T-cell (primary cell): ENCODE data around the gene OPTN. TPM values are rescaled to one million over a fixed set of nuclear protein-coding genes. Genes with fewer than 3 reads are reported as not detected.

ENCODE experiments used
- ATAC-seq, 4 experiments: fragments of 200-7000 bp in 3 of 4; fragments of 150-1000 bp in 1 of 4; cut with Tn5 transposase; replicated peaks in 1 of 4; 1 replicate in 3 of 4; 2 replicates in 1 of 4; pipeline ENCODE4 v1.10.0; 2021; ENCODE audit warnings: moderate library complexity in 3 of 4, mild to moderate bottlenecking in 2 of 4, moderate number of reproducible peaks in 1 of 4
- CTCF ChIA-PET, 2 donors: fragments of 300-600 bp; sonication (Branson Sonifier 250); formaldehyde crosslinking; loops; one replicate each; lab custom pipeline; 2022; ENCODE audit warnings: antibody characterized with exemption in 2 of 2; lab: Charles Lee
- POLR2A ChIA-PET, 2 donors: fragments of 300-600 bp; sonication (Branson Sonifier 250); formaldehyde crosslinking; loops; one replicate each; lab custom pipeline; 2022; ENCODE audit warnings: antibody characterized with exemption in 2 of 2; lab: Charles Lee
- DNase-seq, 35 experiments: peaks; one replicate each; pipeline versions ENCODE4 v3.0.0 to v3.0.0-alpha.2; 2013 to 2023
- H3K27ac ChIP-seq: one replicate; pipeline ENCODE4 v1.5.1; 2013; ENCODE audit warnings: low read length
- H3K27me3 ChIP-seq, 2 experiments: replicated peaks in 1 of 2; 1 replicate in 1 of 2; 2 replicates in 1 of 2; pipeline versions ENCODE4 v1.6.1 to v1.7.0; 2013; ENCODE audit warnings: low read length in 1 of 2, mixed read lengths in 1 of 2; ENCODE audit not compliant: control insufficient read depth in 2 of 2, insufficient read depth in 2 of 2; ENCODE audit errors: extremely low read depth in 1 of 2
- H3K36me3 ChIP-seq, 2 donors: 1 replicate in 1 of 2; 2 replicates in 1 of 2; pipeline versions ENCODE4 v1.6.1 to v1.7.0; 2013; ENCODE audit warnings: low read length in 1 of 2; ENCODE audit not compliant: control insufficient read depth in 2 of 2, insufficient read depth in 1 of 2; ENCODE audit errors: extremely low read depth in 1 of 2
- H3K4me1 ChIP-seq, 2 experiments: 1 replicate in 1 of 2; 2 replicates in 1 of 2; pipeline versions ENCODE4 v1.6.1 to v1.7.0; 2013; ENCODE audit warnings: low read length in 2 of 2, mixed read lengths in 1 of 2; ENCODE audit not compliant: insufficient read depth in 2 of 2, control insufficient read depth in 1 of 2; ENCODE audit errors: extremely low read depth in 1 of 2
- H3K4me3 ChIP-seq, 2 donors: 1 replicate in 1 of 2; 2 replicates in 1 of 2; pipeline versions ENCODE4 v1.5.1 to v1.7.0; 2013; ENCODE audit warnings: mild to moderate bottlenecking in 2 of 2, low read length in 1 of 2, moderate library complexity in 1 of 2; ENCODE audit not compliant: control insufficient read depth in 1 of 2; ENCODE audit errors: extremely low read depth in 1 of 2
- H3K9me3 ChIP-seq: 2 replicates; pipeline ENCODE4 v1.7.0; 2013
- H3K27ac Mint-ChIP-seq, 2 donors: one replicate each; pipeline ENCODE4 v1.8.0; 2020 to 2021; ENCODE audit warnings: mild to moderate bottlenecking in 2 of 2, mixed read lengths in 2 of 2
- H3K27me3 Mint-ChIP-seq, 2 donors: one replicate each; pipeline ENCODE4 v1.8.0; 2021 to 2022; ENCODE audit warnings: mixed read lengths in 2 of 2
- H3K36me3 Mint-ChIP-seq: one replicate; pipeline ENCODE4 v1.8.0; 2021; ENCODE audit warnings: mixed read lengths
- H3K4me1 Mint-ChIP-seq, 3 donors: one replicate each; pipeline ENCODE4 v1.8.0; 2020 to 2022; ENCODE audit warnings: mixed read lengths in 3 of 3, mild to moderate bottlenecking in 1 of 3
- H3K4me3 Mint-ChIP-seq, 3 donors: one replicate each; pipeline ENCODE4 v1.8.0; 2020 to 2022; ENCODE audit warnings: mild to moderate bottlenecking in 3 of 3, mixed read lengths in 3 of 3, moderate library complexity in 3 of 3
- H3K9me3 Mint-ChIP-seq, 3 donors: one replicate each; pipeline ENCODE4 v1.8.0; 2020 to 2022; ENCODE audit warnings: mixed read lengths in 3 of 3
- WGBS: methylation state at CpG from one replicate; pipeline ENCODE4 v1.1.5; 2013; ENCODE audit warnings: missing lambda C conversion rate; ENCODE audit not compliant: insufficient coverage; 5-methylcytosine and 5-hydroxymethylcytosine counted together
- total RNA-seq, 35 experiments: library from RNA in 6 of 35; stranded (reverse) in 6 of 35; fragments of 120-200 nt in 1 of 35; gene quantifications; one replicate each; pipeline versions ENCODE4 v1.2.1 to v1.2.4 and lab custom pipeline; 2013 to 2026

The OPTN gene
- total RNA-seq, 5 donors from 2014 or later (not counting 1 experiment from before 2014, with no cell fraction given): 87.7 to 115 (median 94.9) TPM

DNA sequence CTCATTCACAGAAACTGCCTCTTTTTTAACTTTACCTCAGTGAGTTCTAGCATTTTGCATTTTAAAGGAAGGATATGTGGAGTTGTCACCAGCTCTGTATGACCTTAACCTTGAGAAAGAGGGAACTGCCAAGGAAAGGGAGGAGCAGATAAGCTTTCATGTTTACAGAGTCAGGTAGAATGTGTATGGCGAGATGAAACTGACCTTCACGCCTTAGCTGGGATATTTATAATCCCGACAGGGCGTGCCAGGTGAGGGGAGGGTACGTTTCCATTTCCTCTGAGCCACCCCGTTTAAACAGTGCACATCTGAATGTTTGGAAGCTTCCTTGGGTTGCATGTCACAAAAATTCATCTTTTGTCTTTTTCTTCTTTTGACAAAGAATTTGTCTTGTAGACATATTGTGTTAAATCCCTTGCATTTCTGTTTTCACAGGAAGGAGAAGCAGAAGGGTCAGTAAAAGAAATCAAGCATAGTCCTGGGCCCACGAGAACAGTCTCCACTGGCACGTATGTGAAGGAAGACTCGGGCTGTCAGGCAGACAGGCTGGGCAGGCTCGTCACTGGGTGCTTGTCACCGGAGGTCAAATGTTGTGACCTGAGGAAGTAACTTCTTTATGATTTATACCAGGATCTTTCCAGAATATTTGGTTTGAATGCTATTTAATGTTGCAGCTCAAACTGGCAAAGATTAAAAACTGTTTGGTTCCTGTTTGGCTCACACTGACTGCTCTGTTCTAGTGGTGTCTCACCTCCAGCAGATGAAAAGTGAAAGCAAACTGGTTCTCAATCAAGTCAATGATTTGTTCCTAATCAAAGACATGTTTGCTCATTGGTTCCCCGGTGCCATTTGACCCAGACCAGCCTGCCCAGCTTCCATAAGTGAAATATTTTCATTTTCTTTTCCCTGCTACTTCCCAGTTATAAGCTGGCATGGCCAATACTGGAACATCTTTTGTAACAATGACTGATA, 16.2 kb downstream of the OPTN start:
- Histone ChIP-seq H3K4me1 (peaks cover 0 to 9% of the 10 kb centered on the region in 2 experiments), H3K36me3 (peaks cover 11 to 73% of the 10 kb centered on the region in 2 donors), H3K27ac (peak overlapping the region; percentile 67), H3K4me3 (peak overlapping the region in 1 of 2 donors; percentile 2), H3K27me3 (no peaks in the 10 kb centered on the region), H3K9me3 (no peaks in the 10 kb centered on the region)
- ChIA-PET POLR2A (interaction anchor here in 1 of 2 donors (0.6 to 1.4 kb wide), 3 partner anchors 12 to 1074 kb away, joined by 4 to 8 read pairs (median 4); partner anchors contain the start of genes OPTN and UPF2), CTCF (interaction anchor here in 1 of 2 donors (0.7 to 0.8 kb wide), 2 partner anchors 15 to 44 kb away, joined by 3 read pairs; no protein-coding TSS in a partner anchor)
- Mint-ChIP-seq H3K4me1 (peaks cover 27 to 34% (median 30%) of the 10 kb centered on the region in 3 donors), H3K27me3 (no peaks in the 10 kb centered on the region), H3K27ac (peak overlapping the region; percentile 60 to 84), H3K9me3 (no peaks in the 10 kb centered on the region), H3K4me3 (peak overlapping the region; percentile 32 to 59 (median 40)), H3K36me3 (peaks cover 69% of the 10 kb centered on the region)
- 30% methylated on average over 7 of the region's 12 CpGs for WGBS
- peak in 10 of 35 experiments; percentile 8 to 60 (median 12) for DNase-seq
- ATAC-seq: peak; percentile 56 to 84 (median 68)

DNA sequence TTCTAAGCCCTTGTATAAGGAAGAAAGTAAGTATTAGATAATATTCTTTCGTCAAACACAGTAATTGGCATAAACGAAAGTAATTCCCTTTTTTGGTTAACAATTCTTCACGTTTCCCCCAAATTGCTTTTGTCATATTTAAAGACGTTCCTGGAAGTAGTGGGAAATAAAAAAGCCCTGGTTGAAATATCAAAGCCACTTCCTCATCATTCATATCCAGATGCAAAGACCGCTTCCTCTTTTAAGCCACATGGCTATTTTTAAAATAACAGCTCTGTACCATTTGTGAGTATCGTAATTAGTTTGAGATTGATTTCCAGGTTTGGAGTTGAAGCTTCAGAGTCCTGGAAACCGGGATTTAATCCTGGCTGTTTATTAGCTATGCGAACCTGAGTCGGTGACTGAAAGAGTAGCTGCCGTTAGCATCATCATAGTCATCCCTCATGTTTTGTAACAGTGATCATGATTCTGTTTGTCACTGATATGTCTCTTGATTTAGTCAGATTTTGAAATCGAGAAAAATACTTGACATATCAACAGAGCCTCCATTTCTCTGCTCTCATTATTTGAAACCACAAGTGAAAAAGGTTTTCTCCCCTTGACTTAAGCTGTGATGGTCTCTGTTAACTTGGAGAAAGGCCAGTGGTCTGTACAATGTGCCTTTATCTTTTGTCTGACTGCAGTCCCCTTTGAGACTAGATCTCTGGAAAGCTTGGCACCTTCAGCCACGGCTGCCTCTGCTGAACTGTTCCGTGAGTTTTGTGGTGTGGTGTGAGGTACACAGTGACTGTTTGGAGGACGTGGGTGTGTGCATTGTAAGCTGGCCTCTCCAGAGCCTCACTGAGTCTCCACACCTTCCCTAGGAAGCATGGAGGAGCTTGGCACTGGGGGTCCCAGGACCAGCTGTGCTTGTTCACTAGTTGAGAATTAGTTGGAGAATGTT, 18.1 kb downstream of the OPTN start:
- Histone ChIP-seq H3K9me3 (no peaks in the 10 kb centered on the region), H3K27ac (no peak overlapping the region), H3K36me3 (peaks cover 11 to 75% of the 10 kb centered on the region in 2 donors), H3K4me3 (no peak overlapping the region), H3K4me1 (peaks cover 0 to 9% of the 10 kb centered on the region in 2 experiments), H3K27me3 (no peaks in the 10 kb centered on the region)
- DNase-seq: no peak
- Mint-ChIP-seq H3K27ac (peak overlapping the region; percentile 24 to 29), H3K27me3 (no peaks in the 10 kb centered on the region), H3K9me3 (no peaks in the 10 kb centered on the region), H3K36me3 (peaks cover 74% of the 10 kb centered on the region), H3K4me1 (peaks cover 27 to 34% (median 29%) of the 10 kb centered on the region in 3 donors), H3K4me3 (peak overlapping the region in 1 of 3 donors; percentile 16)
- ChIA-PET CTCF (interaction anchor here in 1 of 2 donors (0.5 to 1.2 kb wide), 3 partner anchors 9 to 102 kb away, joined by 3 to 12 read pairs (median 5); no protein-coding TSS in a partner anchor), POLR2A (no interaction called here)
- WGBS: no CpG with 5 or more reads among the region's 14 CpGs
- ATAC-seq: no peak

DNA sequence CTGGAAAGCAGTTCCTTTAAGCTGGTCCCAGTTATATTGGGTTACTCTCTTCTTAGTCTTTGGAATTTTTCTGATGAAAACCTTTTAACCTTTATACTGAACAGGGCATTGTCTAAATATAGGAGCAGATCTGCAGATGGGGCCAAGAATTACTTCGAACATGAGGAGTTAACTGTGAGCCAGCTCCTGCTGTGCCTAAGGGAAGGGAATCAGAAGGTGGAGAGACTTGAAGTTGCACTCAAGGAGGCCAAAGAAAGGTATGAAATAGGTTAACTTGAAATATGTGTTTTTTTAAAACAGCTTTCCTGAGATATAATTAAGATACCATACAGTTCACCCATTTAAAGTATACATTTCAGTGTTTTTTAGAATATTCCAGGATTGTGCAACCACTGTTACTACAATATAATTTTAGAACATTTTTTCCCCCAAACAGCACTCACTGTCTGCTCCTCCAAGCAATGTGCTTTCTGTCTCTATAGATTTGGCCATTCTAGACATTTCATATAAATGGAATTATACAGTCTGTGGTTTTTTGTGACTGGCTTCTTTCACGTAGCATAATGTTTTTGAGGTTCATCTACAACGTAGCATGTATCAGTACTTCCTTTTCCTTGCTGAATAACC, 18.9 kb downstream of the OPTN start:
- POLR2A ChIA-PET: no interaction called here
- no peak overlapping the region for H3K27ac ChIP-seq

DNA sequence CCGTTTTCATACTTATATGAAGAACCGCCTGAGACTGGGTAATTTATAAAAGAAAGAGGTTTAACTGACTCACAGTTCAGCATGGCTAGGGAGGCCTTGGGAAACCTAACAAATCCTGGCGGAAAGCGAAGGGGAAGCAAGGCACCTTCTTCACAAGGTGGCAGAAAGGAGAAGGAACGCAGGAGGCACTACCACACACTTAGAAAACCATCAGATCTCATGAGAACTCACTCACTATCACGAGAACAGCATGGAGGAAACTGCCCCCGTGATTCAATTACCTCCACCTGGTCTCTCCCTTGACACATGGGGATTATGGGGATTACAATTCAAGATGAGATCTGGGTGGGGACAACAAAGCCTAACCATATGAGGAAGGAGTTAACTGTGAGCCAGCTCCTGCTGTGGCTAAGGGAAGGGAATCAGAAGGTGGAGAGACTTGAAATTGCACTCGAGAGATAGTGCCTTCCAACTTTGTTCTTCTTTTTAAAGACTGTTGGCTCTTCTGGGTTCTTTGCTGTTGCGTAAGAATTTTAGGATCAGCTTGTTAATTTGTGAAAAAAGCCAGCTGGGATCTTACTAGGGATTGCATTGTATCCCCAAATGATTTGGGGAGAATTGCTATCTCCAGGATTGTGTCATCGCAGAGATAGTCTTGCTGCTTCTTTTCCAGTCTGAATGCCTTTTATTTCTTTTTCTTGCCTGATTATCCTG, 21.0 kb downstream of the OPTN start:
- Histone ChIP-seq H3K27ac (no peak overlapping the region), H3K27me3 (no peaks in the 10 kb centered on the region), H3K4me3 (no peak overlapping the region), H3K4me1 (peaks cover 0 to 6% of the 10 kb centered on the region in 2 experiments), H3K36me3 (peaks cover 4 to 83% of the 10 kb centered on the region in 2 donors), H3K9me3 (no peaks in the 10 kb centered on the region)
- no peak overlapping the region for H3K4me3 Mint-ChIP-seq
- CTCF ChIA-PET: no interaction called here
- H3K4me1 Mint-ChIP-seq: peaks cover 23 to 27% (median 24%) of the 10 kb centered on the region in 3 donors
- no peaks in the 10 kb centered on the region for H3K9me3 Mint-ChIP-seq
- no peaks in the 10 kb centered on the region for H3K27me3 Mint-ChIP-seq
- DNase-seq (no peak), ATAC-seq (no peak)
- H3K36me3 Mint-ChIP-seq: peaks cover 88% of the 10 kb centered on the region
- no peak overlapping the region for H3K27ac Mint-ChIP-seq
- POLR2A ChIA-PET: no interaction called here
- WGBS: 95% methylated on average over 4 of the region's 10 CpGs

More for the DNA sequence above, 18.9 kb downstream of the OPTN start:
- Mint-ChIP-seq H3K4me3 (no peak overlapping the region), H3K36me3 (peaks cover 78% of the 10 kb centered on the region), H3K4me1 (peaks cover 27 to 36% (median 29%) of the 10 kb centered on the region in 3 donors), H3K27me3 (no peaks in the 10 kb centered on the region), H3K9me3 (no peaks in the 10 kb centered on the region), H3K27ac (peak overlapping the region; percentile 24 to 29)
- DNase-seq (no peak), ATAC-seq (no peak)
- peaks cover 0 to 9% of the 10 kb centered on the region in 2 experiments for H3K4me1 ChIP-seq
- no peaks in the 10 kb centered on the region for H3K27me3 ChIP-seq
- H3K36me3 ChIP-seq: peaks cover 4 to 75% of the 10 kb centered on the region in 2 donors
- no peak overlapping the region for H3K4me3 ChIP-seq
- H3K9me3 ChIP-seq: no peaks in the 10 kb centered on the region
- WGBS: 100% methylated on average over 1 of the region's 3 CpGs
- CTCF ChIA-PET: interaction anchor here in 1 of 2 donors (0.5 kb wide), 1 partner anchor 101 kb away, joined by 3 read pairs; no protein-coding TSS in a partner anchor

DNA sequence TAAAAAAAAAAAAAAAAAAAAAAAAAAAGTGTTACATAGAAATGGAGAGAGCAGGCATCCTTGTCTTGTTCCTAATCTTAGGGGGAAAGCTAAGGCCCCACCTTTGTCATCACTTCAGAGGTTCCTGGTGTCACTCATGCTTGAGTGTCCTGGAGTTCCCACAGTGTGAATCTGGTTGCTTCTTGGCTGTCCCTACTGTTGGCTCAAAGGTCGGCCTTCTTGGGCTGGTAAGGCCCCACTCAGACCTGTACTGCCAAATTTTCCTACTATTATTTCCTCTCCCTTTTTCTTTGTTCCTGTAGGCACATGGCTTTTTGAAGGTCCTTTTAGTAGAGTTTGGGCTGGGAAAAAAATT, 21.5 kb downstream of the OPTN start:
- Histone ChIP-seq H3K27ac (no peak overlapping the region), H3K4me3 (no peak overlapping the region), H3K36me3 (peaks cover 4 to 84% of the 10 kb centered on the region in 2 donors), H3K9me3 (no peaks in the 10 kb centered on the region), H3K4me1 (peaks cover 0 to 5% of the 10 kb centered on the region in 2 experiments), H3K27me3 (no peaks in the 10 kb centered on the region)
- no peak for ATAC-seq
- WGBS: no CpG with 5 or more reads among the region's 1 CpG
- Mint-ChIP-seq H3K4me3 (no peak overlapping the region), H3K9me3 (no peaks in the 10 kb centered on the region), H3K27me3 (no peaks in the 10 kb centered on the region), H3K27ac (no peak overlapping the region), H3K36me3 (peaks cover 84% of the 10 kb centered on the region), H3K4me1 (peaks cover 17 to 21% (median 19%) of the 10 kb centered on the region in 3 donors)
- DNase-seq: no peak
- POLR2A ChIA-PET: no interaction called here
- CTCF ChIA-PET: no interaction called here
